K562 (cell line): Measurements from ENCODE around the gene DENND4C. TPM values are rescaled to one million over a fixed set of nuclear protein-coding genes. Genes with fewer than 3 reads are reported as not detected.

ENCODE experiments used
- ERF ChIP-seq: fragments of 450-650 bp; formaldehyde crosslinking; IDR thresholded peaks from 2 replicates; pipeline ENCODE4 v1.4.0; 2020; ENCODE audit warnings: mild to moderate bottlenecking, mixed read lengths
- HCFC1 ChIP-seq: IDR thresholded peaks from 2 replicates; pipeline ENCODE4 v1.6.1; 2012; ENCODE audit warnings: low read depth, low read length, improper control_type of control experiment
- HDAC8 ChIP-seq: fragments of 450-650 bp; IDR thresholded peaks from 2 replicates; pipeline ENCODE4 v1.6.1; 2016; ENCODE audit warnings: mild to moderate bottlenecking, missing genetic modification characterization, moderate library complexity, missing compliant biosample characterization
- MYBL2 ChIP-seq, 2 experiments: fragments of 450-650 bp in 1 of 2; sonication (generic) in 1 of 2; formaldehyde crosslinking in 1 of 2; IDR thresholded peaks; 2 replicates each; pipeline versions ENCODE4 v1.6.1 to v1.8.1; 2017 to 2022; ENCODE audit warnings: borderline replicate concordance in 1 of 2, inconsistent platforms in 1 of 2, low read depth in 1 of 2, mild to moderate bottlenecking in 1 of 2, missing genetic modification reagents in 1 of 2, moderate library complexity in 1 of 2
- POLR2H ChIP-seq: IDR thresholded peaks from 2 replicates; pipeline ENCODE4 v1.6.1; 2016; ENCODE audit warnings: missing genetic modification characterization, low read depth, mild to moderate bottlenecking, control low read depth, missing compliant biosample characterization, moderate library complexity
- ZC3H4 ChIP-seq: sonication (generic); formaldehyde crosslinking; IDR thresholded peaks from 2 replicates; pipeline ENCODE4 v1.9.0; 2021; ENCODE audit warnings: missing genetic modification reagents, borderline replicate concordance
- polyA plus RNA-seq, 8 experiments: library from polyadenylated mRNA; depleted of rRNA in 4 of 8; stranded (reverse) in 5 of 8; unstranded in 3 of 8; fragments of >200 nt; fragmentation: Nextera tagmentation in 2 of 8; fragmentation: Illumina TruSeq in 1 of 8; extraction: Ambion mirVana in 2 of 8; extraction: Trizol in 1 of 8; gene quantifications; 2 replicates each; pipeline versions ENCODE4 v1.2.1 to v1.2.3, GENCODE V29; 2011 to 2014; ENCODE audit warnings: inconsistent platforms in 1 of 8, missing spikeins in 1 of 8
- total RNA-seq, 7 experiments: library from RNA; depleted of rRNA in 6 of 7; stranded (reverse); fragments of >200 nt in 6 of 7; fragmentation: Illumina TruSeq in 2 of 7; extraction: Trizol in 2 of 7; gene quantifications; 2 replicates each; pipeline versions ENCODE4 v1.2.1 to v1.2.3, GENCODE V29; 2011 to 2021; ENCODE audit warnings: low replicate concordance in 1 of 7
- TF ChIP-seq, protein P1 (sequence below): fragments of 450-650 bp; IDR thresholded peaks from 2 replicates; pipeline ENCODE4 v1.6.1; 2014; ENCODE audit warnings: low read depth, mild to moderate bottlenecking, moderate library complexity, borderline replicate concordance

DENND4C gene
- total and polyA plus RNA-seq, 9 of the 15 experiments (the other 6 are each of a cell fraction or from before 2014, with no cell fraction given): 4.8 to 31.8 (median 13.9) TPM

DNA sequence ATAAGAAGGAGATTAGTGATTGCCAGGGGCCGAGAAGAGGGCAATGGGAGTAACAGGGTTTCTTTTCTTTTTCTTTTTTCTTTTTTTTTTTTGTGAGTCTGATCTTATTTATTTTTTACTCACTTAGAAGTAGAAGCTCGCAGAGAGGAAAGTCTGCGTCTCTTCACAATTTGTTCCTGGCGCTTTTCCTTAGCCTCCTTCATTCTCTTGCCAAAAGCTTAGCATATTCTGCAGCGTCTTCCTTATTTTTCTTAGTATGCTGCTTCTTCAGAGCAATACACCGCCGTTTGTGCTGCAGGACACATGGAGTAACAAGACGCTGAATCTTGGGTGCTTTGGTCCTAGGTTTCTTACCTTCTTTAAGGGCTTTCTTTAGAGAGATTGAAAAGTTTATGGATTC lies 30.3 kb upstream of the DENND4C start (continued):
- no peak for TF ChIP-seq ERF
- no peak for TF ChIP-seq HCFC1
- TF ChIP-seq ZC3H4 (CRISPR knock-in tag): no peak
- TF ChIP-seq MYBL2 (IDR thresholded peaks at IDR 0.05; ENCODE audit: low read depth): no peak
- TF ChIP-seq MYBL2 (CRISPR knock-in tag; IDR thresholded peaks at IDR 0.05; ENCODE audit: borderline replicate concordance): no peak
- TF ChIP-seq, protein P1, sequence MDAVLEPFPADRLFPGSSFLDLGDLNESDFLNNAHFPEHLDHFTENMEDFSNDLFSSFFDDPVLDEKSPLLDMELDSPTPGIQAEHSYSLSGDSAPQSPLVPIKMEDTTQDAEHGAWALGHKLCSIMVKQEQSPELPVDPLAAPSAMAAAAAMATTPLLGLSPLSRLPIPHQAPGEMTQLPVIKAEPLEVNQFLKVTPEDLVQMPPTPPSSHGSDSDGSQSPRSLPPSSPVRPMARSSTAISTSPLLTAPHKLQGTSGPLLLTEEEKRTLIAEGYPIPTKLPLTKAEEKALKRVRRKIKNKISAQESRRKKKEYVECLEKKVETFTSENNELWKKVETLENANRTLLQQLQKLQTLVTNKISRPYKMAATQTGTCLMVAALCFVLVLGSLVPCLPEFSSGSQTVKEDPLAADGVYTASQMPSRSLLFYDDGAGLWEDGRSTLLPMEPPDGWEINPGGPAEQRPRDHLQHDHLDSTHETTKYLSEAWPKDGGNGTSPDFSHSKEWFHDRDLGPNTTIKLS: no peak
- no peak for TF ChIP-seq POLR2H (tag)
- no peak for TF ChIP-seq HDAC8 (tag)
